GM19468 (cell line): ENCODE measurements around the gene PRPF6.
"Not testable (repeated sequence)": the region's sequence is repeated elsewhere in the genome, so short reads cannot be mapped to it uniquely, and the experiment has no call there.

Experiments
- ATAC-seq: cut with Tn5 transposase; IDR thresholded peaks from one replicate; pipeline ENCODE4 v1.9.1; 2021; ENCODE audit warnings: mild to moderate bottlenecking, moderate library complexity, moderate number of reproducible peaks; ENCODE audit not compliant: unreplicated experiment; ENCODE audit errors: extremely low read depth

Gene PRPF6

GRCh38 chr20:64006902-64007301 lies 26.0 kb downstream of the PRPF6 start:
- ATAC-seq, result no peak

DNA sequence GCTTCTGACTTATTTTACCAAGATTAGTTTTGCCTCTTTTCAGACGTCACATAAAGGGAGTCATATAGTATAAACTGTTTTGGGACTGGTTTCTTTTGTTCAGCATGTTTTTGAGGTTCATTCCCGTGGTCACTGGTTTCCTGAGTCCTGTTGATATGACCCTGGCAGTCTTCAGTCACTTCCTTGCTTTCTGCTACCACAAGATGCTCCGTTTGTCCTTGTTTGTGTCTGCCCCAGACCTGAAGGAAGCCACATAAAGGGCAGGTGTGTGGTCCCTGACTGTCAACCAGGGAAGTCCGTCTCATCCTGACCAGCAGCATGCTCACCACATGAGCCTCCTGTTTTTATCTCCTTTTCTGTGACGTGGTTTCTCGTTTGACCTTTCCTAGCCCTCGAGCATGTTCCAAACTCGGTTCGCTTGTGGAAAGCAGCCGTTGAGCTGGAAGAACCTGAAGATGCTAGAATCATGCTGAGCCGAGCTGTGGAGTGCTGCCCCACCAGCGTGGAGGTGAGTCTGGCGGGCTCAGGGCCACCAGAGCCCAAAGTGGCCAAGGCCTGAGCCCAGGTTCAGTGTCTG lies 29.0 kb downstream of the PRPF6 start:
- ATAC-seq, result no peak

DNA sequence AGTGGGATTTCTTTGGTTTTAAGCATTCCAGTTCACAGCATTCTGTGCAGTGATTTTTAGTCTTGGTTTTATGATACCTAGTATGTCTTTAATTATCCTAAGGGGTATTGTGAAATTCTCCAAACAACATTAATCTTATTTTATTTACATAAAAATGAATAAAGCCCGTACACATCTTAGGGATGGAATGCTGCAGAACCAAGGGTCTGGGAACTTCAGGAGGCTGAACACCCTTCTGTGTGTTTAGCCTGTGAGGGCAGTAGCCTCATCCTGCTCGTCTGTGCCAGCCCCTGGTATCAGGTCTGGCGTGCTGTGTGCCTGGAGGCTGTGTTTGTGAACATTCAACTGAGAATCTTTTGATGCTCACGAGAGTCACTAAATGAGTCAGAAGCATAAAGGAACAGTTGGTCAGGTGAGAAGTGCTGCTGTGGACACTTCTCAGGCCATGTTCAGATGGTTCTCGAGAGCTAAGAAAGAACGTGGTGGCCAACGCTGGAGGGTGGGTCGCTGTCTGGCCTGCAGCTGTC lies 29.8 kb downstream of the PRPF6 start:
- no peak for ATAC-seq

- ATAC-seq, result no peak
Measured at GRCh38 chr20:64011366-64011779, 30.4 kb downstream of the PRPF6 start.

DNA sequence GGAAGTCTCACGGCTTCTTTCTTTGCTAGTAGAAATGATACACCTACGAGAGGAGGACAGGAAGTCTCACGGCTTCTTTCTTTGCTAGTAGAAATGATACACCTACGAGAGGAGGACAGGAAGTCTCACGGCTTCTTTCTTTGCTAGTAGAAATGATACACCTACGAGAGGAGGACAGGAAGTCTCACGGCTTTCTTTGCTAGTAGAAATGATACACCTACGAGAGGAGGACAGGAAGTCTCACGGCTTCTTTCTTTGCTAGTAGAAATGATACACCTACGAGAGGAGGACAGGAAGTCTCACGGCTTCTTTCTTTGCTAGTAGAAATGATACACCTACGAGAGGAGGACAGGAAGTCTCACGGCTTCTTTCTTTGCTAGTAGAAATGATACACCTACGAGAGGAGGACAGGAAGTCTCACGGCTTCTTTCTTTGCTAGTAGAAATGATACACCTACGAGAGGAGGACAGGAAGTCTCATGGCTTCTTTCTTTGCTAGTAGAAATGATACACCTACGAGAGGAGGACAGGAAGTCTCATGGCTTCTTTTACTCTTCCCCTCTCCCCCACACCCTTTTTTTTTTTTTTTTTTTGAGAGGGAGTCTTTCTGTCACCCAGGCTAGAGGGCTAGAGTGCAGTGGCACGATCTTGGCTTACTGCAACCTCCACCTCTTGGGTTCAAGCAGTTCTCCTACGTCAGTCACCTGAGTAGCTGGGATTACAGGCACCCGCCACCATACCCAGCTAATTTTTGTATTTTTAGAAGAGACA lies 31.6 kb downstream of the PRPF6 start:
- ATAC-seq, result not testable (repeated sequence)

- ATAC-seq, result no peak
Measured at GRCh38 chr20:64015635-64016034, 34.7 kb downstream of the PRPF6 start.

GRCh38 chr20:64021124-64021975 lies 40.4 kb downstream of the PRPF6 start:
- ATAC-seq, result no peak

GRCh38 chr20:64022671-64023360 lies 41.9 kb downstream of the PRPF6 start:
- ATAC-seq, result no peak

- no peak for ATAC-seq
Measured at GRCh38 chr20:64023361-64024140, 42.6 kb downstream of the PRPF6 start.

DNA sequence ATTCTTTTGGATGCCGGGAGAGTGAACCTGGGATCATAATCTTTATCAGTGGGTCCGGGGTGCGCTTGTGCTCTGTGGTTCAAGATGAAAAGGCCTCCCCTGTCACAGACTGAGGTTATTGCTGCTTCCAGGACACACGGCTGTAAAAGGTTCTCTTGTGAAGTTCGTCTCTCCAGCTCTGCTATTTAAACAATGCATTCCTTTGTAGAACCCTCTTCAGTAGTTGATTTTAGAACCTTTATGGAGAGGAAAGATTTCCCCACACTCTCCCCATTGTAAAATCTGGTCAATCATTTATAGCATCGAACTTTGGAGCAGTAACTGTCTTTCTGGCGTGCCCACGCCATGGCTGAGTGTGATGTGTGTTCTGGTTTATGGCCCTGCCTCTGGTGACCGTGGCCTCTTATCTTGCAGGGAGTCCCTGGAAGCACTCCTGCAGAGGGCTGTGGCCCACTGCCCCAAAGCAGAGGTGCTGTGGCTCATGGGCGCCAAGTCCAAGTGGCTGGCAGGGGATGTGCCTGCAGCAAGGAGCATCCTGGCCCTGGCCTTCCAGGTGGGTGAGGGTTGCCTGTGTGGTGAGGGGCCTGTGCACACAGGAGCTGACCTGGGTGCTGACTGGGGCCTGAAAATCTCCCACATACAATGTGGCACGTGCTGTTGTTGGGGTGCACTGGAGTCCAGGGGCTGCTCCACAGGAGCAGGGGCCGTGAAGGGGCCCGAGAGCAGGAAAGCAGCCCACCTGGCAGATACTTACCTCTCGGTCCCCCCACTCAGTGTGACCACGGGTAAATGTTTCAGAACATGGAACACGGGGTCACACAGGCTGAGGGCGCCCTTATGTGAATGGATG lies 43.4 kb downstream of the PRPF6 start:
- no peak for ATAC-seq

DNA sequence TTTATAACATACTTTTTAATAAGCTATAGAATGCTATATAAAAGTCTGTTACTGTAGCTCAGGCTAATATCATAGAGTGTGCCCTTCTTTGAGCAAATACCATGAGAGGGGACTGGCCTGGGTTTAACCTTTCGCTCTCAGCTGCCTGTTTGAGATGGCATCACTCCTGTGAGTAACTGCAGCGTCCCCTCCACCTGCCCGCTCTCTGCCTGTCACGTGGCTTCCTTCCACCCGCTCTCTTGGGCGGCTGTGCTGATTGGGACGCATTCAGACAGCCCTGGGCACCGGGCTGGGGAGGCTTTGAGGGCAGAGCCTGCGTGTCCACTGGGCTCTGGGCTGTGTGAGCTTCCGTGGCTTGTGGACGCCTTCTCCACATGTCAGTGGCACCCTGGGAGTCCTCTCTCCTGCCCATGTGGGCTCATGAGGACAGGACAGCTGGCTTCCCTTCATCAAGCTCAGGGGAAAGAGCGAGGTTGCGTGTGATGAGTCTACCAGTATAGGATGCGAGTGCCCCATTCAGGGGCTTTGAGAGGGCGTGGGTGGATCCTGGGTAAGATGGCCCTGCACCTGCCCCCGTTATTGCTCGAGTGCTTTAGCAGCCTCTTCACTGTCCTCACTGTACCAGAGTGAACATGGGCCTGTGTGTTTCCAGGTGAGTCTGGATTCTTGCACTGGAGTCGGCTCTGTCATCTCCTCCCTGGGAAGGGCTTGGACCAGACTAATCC lies 44.3 kb downstream of the PRPF6 start:
- ATAC-seq, result no peak

DNA sequence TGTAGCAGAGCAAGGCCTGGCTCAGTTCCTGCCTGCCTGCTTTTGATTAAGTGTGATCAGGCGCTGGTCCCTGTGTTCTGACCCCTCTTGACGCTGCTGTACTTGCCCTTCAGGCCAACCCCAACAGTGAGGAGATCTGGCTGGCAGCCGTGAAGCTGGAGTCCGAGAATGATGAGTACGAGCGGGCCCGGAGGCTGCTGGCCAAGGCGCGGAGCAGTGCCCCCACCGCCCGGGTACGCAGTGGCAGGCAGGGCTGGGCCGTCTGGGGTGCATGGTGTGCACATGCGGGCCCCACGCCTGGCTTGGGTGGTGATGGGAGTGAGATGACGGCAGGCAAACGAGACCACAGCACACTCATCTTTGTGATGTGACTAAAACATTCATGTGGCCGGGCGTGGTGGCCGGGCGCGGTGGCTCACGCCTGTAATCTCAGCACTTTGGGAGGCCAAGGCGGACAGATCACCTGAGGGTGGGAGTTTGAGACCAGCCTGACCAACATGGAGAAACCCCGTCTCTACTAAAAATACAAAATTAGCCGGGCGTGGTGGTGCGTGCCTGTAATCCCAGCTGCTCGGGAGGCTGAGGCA lies 45.0 kb downstream of the PRPF6 start:
- ATAC-seq, result no peak

DNA sequence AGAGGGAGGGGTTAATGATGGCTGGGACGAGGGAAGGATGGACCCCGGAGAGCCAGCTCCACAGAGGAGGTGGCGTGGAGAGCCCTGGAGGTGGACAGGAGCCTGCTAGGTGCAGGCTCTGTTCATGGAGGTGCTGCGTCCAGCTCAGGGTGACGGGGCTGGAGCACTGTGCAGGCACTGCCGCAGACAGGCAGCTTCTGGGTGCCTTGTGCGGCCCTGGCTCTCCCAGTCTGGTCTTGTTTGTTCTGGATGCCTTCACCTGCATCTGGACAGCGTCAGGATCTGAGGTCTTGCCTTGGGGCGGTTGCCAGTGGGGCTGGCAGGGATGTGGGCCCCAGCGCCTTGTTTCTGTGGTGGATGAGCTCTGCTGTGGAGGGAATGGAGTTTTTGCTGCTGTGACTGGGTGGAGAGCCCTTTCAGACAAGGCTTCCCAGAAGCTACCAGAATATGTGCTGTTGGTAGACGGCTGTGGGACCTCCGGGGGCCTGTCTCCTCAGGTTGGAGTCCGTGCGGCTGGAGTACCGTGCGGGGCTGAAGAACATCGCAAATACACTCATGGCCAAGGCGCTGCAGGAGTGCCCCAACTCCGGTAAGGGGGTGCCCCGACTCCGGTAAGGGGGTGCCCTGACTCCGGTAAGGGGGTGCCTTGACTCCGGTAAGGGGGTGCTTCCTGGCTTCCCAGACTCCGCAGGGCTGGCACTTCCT lies 47.2 kb downstream of the PRPF6 start:
- ATAC-seq, result no peak

DNA sequence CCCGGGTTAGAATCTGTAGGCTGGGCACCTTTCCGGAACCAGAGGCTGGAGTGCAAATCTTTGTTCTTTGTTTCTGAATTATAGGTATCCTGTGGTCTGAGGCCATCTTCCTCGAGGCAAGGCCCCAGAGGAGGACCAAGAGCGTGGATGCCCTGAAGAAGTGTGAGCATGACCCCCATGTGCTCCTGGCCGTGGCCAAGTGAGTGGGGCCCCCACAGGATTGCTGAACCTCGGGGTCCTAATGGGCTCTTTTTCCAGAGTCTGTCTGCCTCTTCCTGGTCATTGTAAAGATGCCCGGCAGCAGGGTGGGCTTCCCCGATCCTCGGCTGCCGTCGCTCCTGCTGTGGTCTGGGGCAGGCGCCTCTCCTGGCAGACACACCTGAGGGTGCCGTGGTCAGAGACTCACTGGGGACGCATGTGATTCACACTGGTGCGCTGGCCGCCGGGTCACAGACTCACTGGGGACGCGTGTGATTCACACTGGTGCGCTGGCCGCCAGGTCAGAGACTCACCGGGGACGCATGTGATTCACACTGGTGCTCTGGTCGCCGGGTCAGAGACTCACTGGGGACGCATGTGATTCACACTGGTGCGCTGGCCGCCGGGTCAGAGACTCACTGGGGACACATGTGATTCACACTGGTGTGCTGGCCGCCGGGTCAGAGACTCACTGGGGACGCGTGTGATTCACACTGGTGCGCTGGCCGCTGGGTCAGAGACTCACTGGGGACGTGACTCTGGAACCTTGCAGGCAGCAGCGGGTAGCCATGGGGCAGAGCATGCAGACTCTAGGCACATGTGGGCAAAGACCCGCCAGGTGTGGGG lies 48.6 kb downstream of the PRPF6 start:
- ATAC-seq, result no peak

GRCh38 chr20:64030371-64031134 lies 49.6 kb downstream of the PRPF6 start:
- no peak for ATAC-seq
